ENCODE data around the gene SYNJ1.
A peak's percentile ranks its signal among the peaks of the same experiment; 100 is the strongest.
"Not testable (repeated sequence)": the region's sequence is repeated elsewhere in the genome, so short reads cannot be mapped to it uniquely, and the experiment has no call there.

SYNJ1 gene

GRCh38 chr21:32612075-32612998 is 115.5 kb downstream of the SYNJ1 start, which contains the start of gene CFAP298:
CFAP298 (minus strand) TSS chr21:32612377; CDS start chr21:32612243, 134 bp downstream.
- DNase-seq = peak; percentile 97

GRCh38 chr21:32611471-32611997 is 116.3 kb downstream of the SYNJ1 start:
- DNase-seq = peak; percentile 35

- DNase-seq = not testable (repeated sequence)
Measured at GRCh38 chr21:32610940-32611339, 116.9 kb downstream of the SYNJ1 start.

GRCh38 chr21:32608851-32609250 is 119.0 kb downstream of the SYNJ1 start:
- DNase-seq = no peak

- no peak for DNase-seq
Measured at GRCh38 chr21:32605469-32605868, 122.3 kb downstream of the SYNJ1 start.

GRCh38 chr21:32604464-32604863 is 123.3 kb downstream of the SYNJ1 start:
- DNase-seq = no peak

- no peak for DNase-seq
Measured at GRCh38 chr21:32603131-32603530, 124.7 kb downstream of the SYNJ1 start.

GRCh38 chr21:32602099-32602498 is 125.7 kb downstream of the SYNJ1 start:
- no peak for DNase-seq

- DNase-seq = no peak
Measured at GRCh38 chr21:32599526-32599925, 128.3 kb downstream of the SYNJ1 start.

- DNase-seq = no peak
Measured at GRCh38 chr21:32599091-32599490, 128.7 kb downstream of the SYNJ1 start.

GRCh38 chr21:32597205-32597604 is 130.6 kb downstream of the SYNJ1 start:
- no peak for DNase-seq

GRCh38 chr21:32595431-32595830 is 132.4 kb downstream of the SYNJ1 start:
- no peak for DNase-seq

GRCh38 chr21:32593690-32594089 is 134.1 kb downstream of the SYNJ1 start:
- no peak for DNase-seq

GRCh38 chr21:32592929-32593502 is 134.8 kb downstream of the SYNJ1 start:
- DNase-seq = no peak

GRCh38 chr21:32590130-32590529 is 137.7 kb downstream of the SYNJ1 start:
- no peak for DNase-seq

GRCh38 chr21:32587651-32588050 is 140.2 kb downstream of the SYNJ1 start:
- DNase-seq = peak; percentile 28

- no peak for DNase-seq
Measured at GRCh38 chr21:32587120-32587519, 140.7 kb downstream of the SYNJ1 start.

- DNase-seq = no peak
Measured at GRCh38 chr21:32585970-32586369, 141.8 kb downstream of the SYNJ1 start.

- DNase-seq = no peak
Measured at GRCh38 chr21:32585042-32585710, 142.6 kb downstream of the SYNJ1 start, which contains the start of gene TCP10L. TCP10L (minus strand) TSS chr21:32585523; CDS start chr21:32584304, 1,219 bp downstream.

- no peak for DNase-seq
Measured at GRCh38 chr21:32584472-32584871, 143.3 kb downstream of the SYNJ1 start.

- DNase-seq = no peak
Measured at GRCh38 chr21:32581732-32582131, 146.1 kb downstream of the SYNJ1 start.

GRCh38 chr21:32580949-32581348 is 146.9 kb downstream of the SYNJ1 start:
- no peak for DNase-seq
